Erythroblast (primary cell): ENCODE results near the gene FBLN7.
"Not testable (repeated sequence)": the region's sequence is repeated elsewhere in the genome, so short reads cannot be mapped to it uniquely, and the experiment has no call there.

Source experiments
- DNase-seq, 2 experiments: peaks; one replicate each; lab custom pipeline; 2025; lab: John Stamatoyannopoulos, UW
- GATA1 ChIP-seq: IDR thresholded peaks from 2 replicates; pipeline ENCODE4 v1.6.1; 2011; ENCODE audit warnings: low read depth, mild to moderate bottlenecking, control low read depth, low read length, moderate library complexity
- POLR2A ChIP-seq: IDR thresholded peaks from 2 replicates; pipeline ENCODE4 v1.6.1; 2011; ENCODE audit warnings: mild to moderate bottlenecking, low read length

FBLN7 gene

GRCh38 chr2:112197868-112198267, 59.7 kb downstream of the FBLN7 start:
- TF ChIP-seq POLR2A: no peak
- no peak for TF ChIP-seq GATA1
- no peak for DNase-seq

- no peak for DNase-seq
- TF ChIP-seq GATA1: no peak
- TF ChIP-seq POLR2A: no peak
Observed at GRCh38 chr2:112198780-112199179, 60.6 kb downstream of the FBLN7 start.

GRCh38 chr2:112199188-112199587, 61.0 kb downstream of the FBLN7 start:
- TF ChIP-seq GATA1 (no peak), POLR2A (no peak)
- DNase-seq: no peak

- TF ChIP-seq GATA1 (no peak), POLR2A (no peak)
- DNase-seq: no peak
Observed at GRCh38 chr2:112201696-112202430, 63.7 kb downstream of the FBLN7 start.

- no peak for TF ChIP-seq GATA1
- no peak for TF ChIP-seq POLR2A
- peak; percentile 24 to 34 for DNase-seq
Observed at GRCh38 chr2:112204411-112204810, 66.2 kb downstream of the FBLN7 start.

DNA sequence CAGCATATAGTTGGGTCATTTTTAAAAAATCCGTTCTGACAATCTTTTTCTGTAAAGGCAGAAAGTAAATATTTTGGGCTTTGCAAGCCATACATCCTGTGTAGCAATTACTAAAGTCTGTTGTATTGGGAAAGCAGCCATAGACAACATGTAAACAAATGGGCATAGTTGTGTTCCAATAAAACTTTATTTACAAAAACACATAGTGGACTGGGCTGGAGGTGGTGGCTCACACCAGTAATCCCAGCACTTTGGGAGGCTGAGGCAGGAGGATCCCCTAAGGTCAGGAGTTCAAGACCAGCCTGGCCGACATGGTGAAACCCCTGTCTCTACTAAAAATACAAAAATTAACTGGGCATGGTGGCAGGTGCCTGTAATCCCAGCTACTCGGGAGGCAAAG, 69.7 kb downstream of the FBLN7 start:
- DNase-seq: not testable (repeated sequence)

- no peak for TF ChIP-seq POLR2A
- TF ChIP-seq GATA1: no peak
- DNase-seq: peak; percentile 26 to 27
Observed at GRCh38 chr2:112216167-112216566, 78.0 kb downstream of the FBLN7 start.

DNA sequence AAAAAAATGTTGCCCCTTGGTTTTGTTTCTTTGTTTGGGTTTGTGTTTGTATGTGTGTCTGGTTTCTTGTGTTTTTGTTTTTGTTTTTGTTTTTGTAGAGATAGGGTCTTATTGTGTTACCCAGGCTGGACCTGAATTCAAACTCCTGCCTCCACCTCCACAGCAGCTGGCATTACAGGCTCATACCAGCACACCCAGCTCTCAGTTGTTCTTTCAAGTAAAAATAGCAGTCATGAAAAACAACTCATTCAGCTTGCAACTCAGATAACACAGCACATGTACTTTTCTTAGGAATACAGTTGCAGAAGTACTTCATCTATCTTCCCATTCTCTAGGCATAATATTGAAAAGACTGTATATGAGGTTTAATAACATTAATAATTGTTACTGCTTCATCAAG, 79.7 kb downstream of the FBLN7 start:
- TF ChIP-seq GATA1 (no peak), POLR2A (no peak)

DNA sequence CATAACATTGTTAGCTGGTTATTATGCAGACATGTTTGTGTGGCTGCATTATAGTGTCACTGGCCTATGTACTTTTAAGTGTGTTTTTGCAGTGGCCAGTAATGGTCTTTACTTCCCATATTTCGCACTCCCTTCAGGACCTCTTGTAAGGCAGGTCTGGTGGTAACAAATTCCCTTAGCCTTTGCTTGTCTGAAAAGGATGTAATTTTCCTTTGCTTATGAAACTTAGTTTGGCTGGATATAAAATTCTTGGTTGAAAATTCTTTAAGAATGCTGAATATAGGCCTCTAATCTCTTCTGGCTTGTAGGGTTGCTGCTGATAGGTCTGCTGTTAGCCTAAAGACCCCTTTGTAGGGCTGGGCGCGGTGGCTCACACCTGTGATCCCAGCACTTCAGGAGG, 82.0 kb downstream of the FBLN7 start:
- no peak for DNase-seq
- no peak for TF ChIP-seq GATA1
- TF ChIP-seq POLR2A: no peak

More for the DNA sequence above, 79.7 kb downstream of the FBLN7 start:
- DNase-seq: no peak

- no peak for DNase-seq
- no peak for TF ChIP-seq GATA1
- TF ChIP-seq POLR2A: no peak
Observed at GRCh38 chr2:112220831-112221230, 82.6 kb downstream of the FBLN7 start.

- TF ChIP-seq GATA1 (no peak), POLR2A (no peak)
- no peak for DNase-seq
Observed at GRCh38 chr2:112229348-112229747, 91.2 kb downstream of the FBLN7 start.

- DNase-seq: no peak
- no peak for TF ChIP-seq GATA1
Observed at GRCh38 chr2:112230371-112230770, 92.2 kb downstream of the FBLN7 start.
